Endothelial cell of umbilical vein (primary cell): ENCODE results near the gene NFS1. TPM values are rescaled to one million over a fixed set of nuclear protein-coding genes. Genes with fewer than 3 reads are reported as not detected.

Experiments used
- BruUV-seq: library from RNA; stranded (reverse); fragments of 400-500 nt; replicated peaks from 2 replicates; lab custom pipeline; 2021; lab: Mats Ljungman, UMichigan
- CTCF ChIA-PET: fragments of 300-600, 350-600 bp; sonication (Branson Sonifier 250); formaldehyde crosslinking; loops from one replicate; lab custom pipeline; 2021; ENCODE audit warnings: antibody characterized with exemption, inconsistent platforms; lab: Charles Lee
- POLR2A ChIA-PET: fragments of 300-600, 350-600 bp; sonication (Branson Sonifier 250); formaldehyde crosslinking; loops from one replicate; lab custom pipeline; 2021; ENCODE audit warnings: antibody characterized with exemption, inconsistent platforms; lab: Charles Lee
- DNase-seq: peaks from one replicate; pipeline ENCODE4 v3.0.0-alpha.2; 2011; ENCODE audit warnings: low read depth, low spot score
- FAIRE-seq: peaks from 2 replicates; lab custom pipeline; 2011; peaks lifted over from hg19 to GRCh38; lab: Jason Lieb, UNC
- H2AFZ ChIP-seq: 2 replicates; pipeline ENCODE4 v1.6.0; 2012; ENCODE audit warnings: low read depth, low read length, control low read depth, inconsistent platforms
- H3K27ac ChIP-seq: 2 replicates; pipeline ENCODE4 v1.5.1; 2011; ENCODE audit warnings: low read depth, mild to moderate bottlenecking, control low read depth, low read length, moderate library complexity; ENCODE audit not compliant: insufficient read depth
- H3K27me3 ChIP-seq, 2 experiments: 2 replicates each; pipeline versions ENCODE4 v1.6.0 to v1.6.1; 2011; ENCODE audit warnings: low read length in 2 of 2, mixed read lengths in 1 of 2; ENCODE audit not compliant: control insufficient read depth in 2 of 2, insufficient read depth in 2 of 2
- H3K36me3 ChIP-seq, 2 experiments: 2 replicates in 1 of 2; 3 replicates in 1 of 2; pipeline ENCODE4 v1.5.1; 2011; ENCODE audit warnings: low read length in 2 of 2, mild to moderate bottlenecking in 1 of 2, moderate library complexity in 1 of 2; ENCODE audit not compliant: control insufficient read depth in 2 of 2, insufficient read depth in 2 of 2; ENCODE audit errors: extremely low read depth in 1 of 2
- H3K4me1 ChIP-seq: 3 replicates; pipeline ENCODE4 v1.5.1; 2011; ENCODE audit warnings: mild to moderate bottlenecking, low read length; ENCODE audit not compliant: control insufficient read depth, insufficient read depth; ENCODE audit errors: extremely low read depth
- H3K4me2 ChIP-seq: 2 replicates; pipeline ENCODE4 v1.6.1; 2011; ENCODE audit warnings: low read length, control low read depth, mixed read lengths; ENCODE audit not compliant: insufficient read depth
- H3K4me3 ChIP-seq, 3 experiments: fragments of 200-600 bp in 1 of 3; sonication (generic), shearing (Covaris generic) in 1 of 3; replicated peaks in 1 of 3; 2 replicates each; pipeline ENCODE4 v1.5.1; 2011 to 2016; ENCODE audit warnings: control low read depth in 3 of 3, low read length in 3 of 3, mild to moderate bottlenecking in 2 of 3, inconsistent platforms in 1 of 3, low read depth in 1 of 3, moderate library complexity in 1 of 3; ENCODE audit not compliant: insufficient read depth in 1 of 3
- H3K79me2 ChIP-seq: 2 replicates; pipeline ENCODE4 v1.6.0; 2012; ENCODE audit warnings: low read length, inconsistent platforms; ENCODE audit not compliant: control insufficient read depth, insufficient read depth
- H3K9ac ChIP-seq: replicated peaks from 2 replicates; pipeline ENCODE3; 2011; ENCODE audit warnings: low read length, control low read depth; ENCODE audit not compliant: insufficient read depth; ENCODE audit errors: extremely low read depth
- H3K9me1 ChIP-seq: replicated peaks from 3 replicates; pipeline ENCODE4 v1.6.0; 2011; ENCODE audit warnings: mild to moderate bottlenecking, low read length; ENCODE audit not compliant: control insufficient read depth, insufficient read depth; ENCODE audit errors: extremely low read depth
- H3K9me3 ChIP-seq: replicated peaks from 2 replicates; pipeline ENCODE4 v1.5.1; 2012; ENCODE audit warnings: low read length, inconsistent platforms; ENCODE audit not compliant: control insufficient read depth, insufficient read depth
- H4K20me1 ChIP-seq: replicated peaks from 2 replicates; pipeline ENCODE3; 2011; ENCODE audit warnings: mild to moderate bottlenecking, low read length; ENCODE audit not compliant: control insufficient read depth, insufficient read depth; ENCODE audit errors: extremely low read depth
- CTCF ChIP-seq, 2 donors: IDR thresholded peaks; 1 replicate in 1 of 2; 2 replicates in 1 of 2; pipeline ENCODE4 v1.5.1; 2011; ENCODE audit warnings: low read length in 2 of 2, mild to moderate bottlenecking in 2 of 2, moderate library complexity in 2 of 2, control low read depth in 1 of 2, inconsistent platforms in 1 of 2, low read depth in 1 of 2; ENCODE audit not compliant: insufficient read depth in 1 of 2; ENCODE audit errors: extremely low read depth in 1 of 2
- EZH2 ChIP-seq: IDR thresholded peaks from 2 replicates; pipeline ENCODE4 v1.6.1; 2012; ENCODE audit warnings: borderline replicate concordance, low read depth, mild to moderate bottlenecking, moderate library complexity, low read length, inconsistent platforms; ENCODE audit not compliant: severe bottlenecking
- FOS ChIP-seq: IDR thresholded peaks from 2 replicates; pipeline ENCODE4 v1.6.1; 2011; ENCODE audit warnings: mild to moderate bottlenecking, low read length, moderate library complexity, borderline replicate concordance; ENCODE audit not compliant: insufficient read depth
- GATA2 ChIP-seq: IDR thresholded peaks from 2 replicates; pipeline ENCODE4 v1.7.0; 2011; ENCODE audit warnings: low read depth, mild to moderate bottlenecking, moderate library complexity, mixed read lengths, low read length; ENCODE audit not compliant: insufficient read length, insufficient read depth
- JUN ChIP-seq: IDR thresholded peaks from 2 replicates; pipeline ENCODE4 v1.6.1; 2011; ENCODE audit warnings: borderline replicate concordance, low read depth; ENCODE audit not compliant: insufficient read length, insufficient read depth
- MAX ChIP-seq: IDR thresholded peaks from 2 replicates; pipeline ENCODE4 v1.6.1; 2011; ENCODE audit not compliant: insufficient read depth, insufficient read length
- MYC ChIP-seq: IDR thresholded peaks from one replicate; pipeline ENCODE4 v1.6.1; 2011; ENCODE audit warnings: mild to moderate bottlenecking, low read depth, low read length
- POLR2A ChIP-seq: IDR thresholded peaks from 2 replicates; pipeline ENCODE4 v1.6.1; 2012; ENCODE audit warnings: low read depth, mild to moderate bottlenecking, control low read depth, low read length
- POLR2AphosphoS5 ChIP-seq: IDR thresholded peaks from 2 replicates; pipeline ENCODE4 v1.6.1; 2012; ENCODE audit warnings: low read depth, mild to moderate bottlenecking, control low read depth, low read length, moderate library complexity; ENCODE audit not compliant: insufficient read depth
- dilution Hi-C: fragments of 300-500 bp; cut with MboI; formaldehyde crosslinking; loops from one replicate; pipeline ENCODE4 v1.15.0; 2019; ENCODE audit warnings: low sequenced_read_pairs; ENCODE audit not compliant: extremely low pct_ligation_motif_present
- intact Hi-C: fragments of 100-400 bp; cut with micrococcal nuclease; formaldehyde crosslinking; loops from one replicate; pipeline ENCODE4 v1.10.0; 2022
- polyA plus RNA-seq, 4 experiments: library from polyadenylated mRNA; depleted of rRNA in 3 of 4; stranded (reverse) in 3 of 4; unstranded in 1 of 4; fragments of >200 nt; gene quantifications; 2 replicates each; pipeline versions ENCODE4 v1.2.1 to v1.2.3, GENCODE V29; 2011 to 2012; ENCODE audit warnings: missing spikeins in 1 of 4
- total RNA-seq: library from RNA; stranded (reverse); gene quantifications from 2 replicates; pipeline ENCODE4 v1.2.3, GENCODE V29; 2021

The NFS1 gene
- total and polyA plus RNA-seq, 2 donors (not counting 3 experiments of a cell fraction or from before 2014, with no cell fraction given), result 25.1 to 28.4 TPM

- ChIA-PET CTCF (interaction anchor here (0.6 to 1.7 kb wide), 2 partner anchors 32 to 35 kb away, joined by 5 read pairs; no protein-coding TSS in a partner anchor), POLR2A (no interaction called here)
- dilution Hi-C loops (no loop called here), intact Hi-C loops (no loop called here)
- no peaks in the 10 kb centered on the region for H3K9me1 ChIP-seq
- no TSS peak for BruUV-seq
- H3K4me2 ChIP-seq, result no peak overlapping the region
- peaks cover 16% of the 10 kb centered on the region for H4K20me1 ChIP-seq
- peaks cover 97% of the 10 kb centered on the region for H3K79me2 ChIP-seq
- H2AFZ ChIP-seq, result no peak overlapping the region
- DNase-seq, result no peak
- no peaks in the 10 kb centered on the region for H3K4me1 ChIP-seq
- H3K9me3 ChIP-seq, result no peaks in the 10 kb centered on the region
- H3K9ac ChIP-seq, result no peak overlapping the region
- H3K4me3 ChIP-seq, result no peak overlapping the region
- H3K27ac ChIP-seq, result no peak overlapping the region
- no peak for FAIRE-seq
- no peaks in the 10 kb centered on the region for H3K27me3 ChIP-seq
- TF ChIP-seq POLR2A, result no peak
- TF ChIP-seq JUN, result no peak
- TF ChIP-seq FOS, result no peak
- TF ChIP-seq POLR2AphosphoS5, result no peak
- no peak for TF ChIP-seq MAX
- no peak for TF ChIP-seq GATA2
- TF ChIP-seq EZH2, result no peak
- no peak for TF ChIP-seq MYC
- no peak for TF ChIP-seq CTCF (IDR thresholded peaks at IDR 0.05; ENCODE audit: extremely low read depth in 1 of 2, insufficient read depth in 1 of 2, low read depth in 1 of 2, low read length in 2 of 2)
- peaks cover 21% of the 10 kb centered on the region in 2 experiments for H3K36me3 ChIP-seq
Observed at GRCh38 chr20:35653893-35654292, 45.3 kb downstream of the NFS1 start.
